Dedifferentiated amniotic fluid mesenchymal stem cell (primary cell): Measurements from ENCODE around the gene CDH4.
"Not testable (repeated sequence)": the region's sequence is repeated elsewhere in the genome, so short reads cannot be mapped to it uniquely, and the experiment has no call there.

Experiments used
- DNase-seq: peaks from one replicate; pipeline ENCODE4 v3.0.0-alpha.2; 2016; ENCODE audit errors: extremely low spot score

Gene CDH4

DNA sequence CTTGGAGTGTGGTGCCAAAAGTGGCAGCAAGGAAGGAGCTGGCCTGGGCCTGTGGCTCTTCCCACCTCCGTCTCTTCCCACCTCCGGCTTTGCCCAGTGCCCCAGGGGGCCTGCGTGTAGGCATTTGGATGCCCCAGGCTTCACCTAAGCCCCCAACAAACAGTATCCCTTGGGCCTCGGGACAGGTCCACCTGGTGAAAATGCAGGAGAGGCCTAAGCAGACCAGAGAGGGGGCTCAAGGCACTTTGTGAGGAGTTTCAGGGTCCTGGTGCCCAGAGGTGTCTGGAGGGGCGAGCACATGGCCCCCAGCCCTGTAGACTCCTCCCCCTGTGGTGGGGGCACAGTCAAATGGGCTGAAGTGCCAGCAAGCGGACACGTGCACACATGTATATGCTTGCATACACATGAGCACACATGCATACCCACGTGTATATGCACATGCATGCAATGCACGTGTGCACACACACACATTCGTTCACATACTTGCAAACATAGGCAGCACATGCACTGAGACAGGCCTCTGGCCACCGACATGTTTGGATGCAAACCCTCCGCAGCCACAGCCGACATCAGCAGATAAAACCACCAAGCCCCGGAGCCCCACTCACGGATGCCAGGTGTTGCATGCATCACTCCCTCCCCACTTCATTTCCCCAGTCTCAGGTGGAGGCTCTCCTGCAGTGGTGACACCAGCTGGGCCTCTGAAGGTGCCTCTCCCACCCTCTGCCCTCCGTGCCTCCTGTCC lies 689.1 kb downstream of the CDH4 start:
- no peak for DNase-seq

DNA sequence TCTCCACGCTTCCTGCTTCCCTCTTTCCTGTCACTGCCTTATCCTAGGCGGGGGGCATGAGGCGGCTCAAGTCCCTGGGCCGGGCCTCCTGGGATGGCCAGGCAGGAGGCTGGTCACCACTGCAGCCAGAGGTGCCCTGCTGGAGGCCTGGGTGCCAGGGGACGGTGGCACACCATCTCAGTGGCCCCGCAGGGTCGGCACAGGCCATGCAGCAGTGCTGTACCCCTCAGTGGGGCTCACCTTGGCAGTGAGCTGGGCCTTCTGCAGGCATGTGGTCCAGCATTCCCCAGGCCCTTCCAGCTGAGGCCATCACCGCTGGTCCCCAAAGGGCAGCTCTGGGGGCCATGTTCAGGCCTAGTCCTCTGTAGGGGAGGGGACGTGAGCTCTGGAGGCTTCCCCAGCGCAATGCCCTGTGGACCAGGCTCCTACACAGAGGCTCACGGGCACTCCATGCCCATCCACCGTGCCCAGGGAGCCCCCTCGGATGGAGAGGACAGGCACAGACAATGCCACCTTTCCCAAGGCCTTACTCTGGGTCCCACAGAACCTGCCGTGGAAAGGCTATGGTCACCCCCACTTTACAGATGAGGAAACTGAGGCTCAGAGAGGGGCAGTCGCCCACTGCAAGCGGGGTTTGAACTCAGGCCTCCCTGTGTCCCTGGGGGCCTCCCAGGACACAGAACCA lies 689.8 kb downstream of the CDH4 start:
- DNase-seq = no peak

DNA sequence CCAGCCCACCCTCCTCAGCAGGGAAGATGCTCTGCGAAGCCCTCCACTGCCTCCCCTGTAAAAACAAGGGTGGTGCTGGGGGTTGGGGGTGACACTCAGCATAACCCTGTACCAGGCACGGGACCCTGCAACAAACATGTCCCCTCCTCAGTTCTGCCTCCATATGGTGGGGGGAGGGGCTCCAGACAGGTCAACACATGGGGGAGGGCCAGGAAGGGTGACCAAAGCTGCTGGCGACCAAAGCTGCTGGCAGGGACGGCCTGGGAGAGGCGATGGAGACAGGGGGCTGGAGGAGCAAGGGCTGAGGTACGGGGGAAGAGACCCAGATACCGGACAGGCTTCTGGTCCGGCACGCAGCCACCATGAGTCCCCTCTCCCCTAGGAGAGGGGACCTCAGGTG lies 690.5 kb downstream of the CDH4 start:
- no peak for DNase-seq

DNA sequence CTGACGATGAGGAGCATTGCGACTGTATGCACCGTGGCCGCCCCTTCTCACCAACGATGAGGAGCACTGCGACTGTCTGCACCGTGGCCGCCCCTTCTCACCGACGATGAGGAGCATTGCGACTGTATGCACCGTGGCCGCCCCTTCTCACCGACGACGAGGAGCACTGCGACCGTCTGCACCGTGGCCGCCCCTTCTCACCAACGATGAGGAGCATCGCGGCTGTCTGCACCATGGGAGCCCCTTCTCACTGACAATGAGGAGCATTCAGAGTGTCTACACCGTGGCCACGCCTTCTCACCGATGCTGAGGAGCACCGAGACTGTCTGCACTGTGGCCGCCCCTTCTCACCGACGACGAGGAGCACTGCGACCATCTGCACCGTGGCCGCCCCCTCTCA lies 692.9 kb downstream of the CDH4 start:
- DNase-seq = not testable (repeated sequence)

DNA sequence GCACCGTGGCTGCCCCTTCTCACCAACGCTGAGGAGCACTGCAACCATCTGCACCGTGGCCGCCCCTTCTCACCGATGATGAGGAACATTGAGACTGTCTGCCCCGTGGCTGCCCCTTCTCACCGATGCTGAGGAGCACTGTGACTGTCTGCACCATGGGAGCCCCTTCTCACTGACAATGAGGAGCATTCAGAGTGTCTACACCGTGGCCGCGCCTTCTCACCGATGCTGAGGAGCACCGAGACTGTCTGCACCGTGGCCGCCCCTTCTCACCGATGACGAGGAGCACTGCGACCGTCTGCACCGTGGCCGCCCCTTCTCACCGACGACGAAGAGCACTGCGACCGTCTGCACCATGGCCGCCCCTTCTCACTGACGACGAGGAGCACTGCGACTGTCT lies 693.4 kb downstream of the CDH4 start:
- DNase-seq = not testable (repeated sequence)

DNA sequence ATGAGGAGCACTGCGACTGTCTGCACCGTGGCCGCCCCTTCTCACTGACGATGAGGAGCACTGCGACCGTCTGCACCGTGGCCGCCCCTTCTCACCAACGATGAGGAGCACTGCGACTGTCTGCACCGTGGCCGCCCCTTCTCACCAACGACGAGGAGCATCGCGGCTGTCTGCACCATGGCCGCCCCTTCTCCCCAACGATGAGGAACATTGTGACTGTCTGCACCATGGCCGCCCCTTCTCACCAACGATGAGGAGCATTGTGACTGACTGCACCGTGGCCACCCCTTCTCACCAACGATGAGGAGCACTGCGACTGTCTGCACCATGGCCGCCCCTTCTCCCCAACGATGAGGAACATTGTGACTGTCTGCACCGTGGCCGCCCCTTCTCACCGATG lies 696.0 kb downstream of the CDH4 start:
- not testable (repeated sequence) for DNase-seq

DNA sequence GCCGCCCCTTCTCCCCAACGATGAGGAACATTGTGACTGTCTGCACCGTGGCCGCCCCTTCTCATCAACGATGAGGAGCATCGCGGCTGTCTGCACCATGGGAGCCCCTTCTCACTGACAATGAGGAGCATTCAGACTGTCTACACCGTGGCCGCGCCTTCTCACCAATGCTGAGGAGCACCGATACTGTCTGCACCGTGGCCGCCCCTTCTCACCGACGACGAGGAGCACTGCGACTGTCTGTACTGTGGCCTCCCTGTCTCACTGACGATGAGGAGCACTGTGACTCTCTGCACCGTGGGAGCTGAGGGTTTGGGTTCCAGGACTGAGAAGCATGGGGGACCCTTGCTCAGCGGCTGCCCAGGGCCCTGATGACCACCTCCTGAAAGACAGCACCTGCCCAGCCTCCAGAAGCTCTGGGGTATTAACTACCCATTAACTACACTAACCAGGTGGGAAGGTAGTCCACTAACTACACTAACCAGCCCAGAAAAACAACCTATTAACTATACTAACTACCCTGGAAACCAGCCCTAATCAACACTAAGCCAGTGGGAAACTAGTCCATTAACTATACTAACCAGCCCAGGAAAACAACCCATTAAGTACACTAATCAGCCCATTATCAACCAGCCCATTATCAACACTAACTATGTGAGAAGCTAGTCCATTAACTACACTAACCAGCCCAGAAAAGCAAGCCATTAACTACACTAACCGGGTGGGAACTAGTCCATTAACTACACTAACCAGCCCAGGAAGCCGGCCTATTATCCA lies 696.7 kb downstream of the CDH4 start:
- no peak for DNase-seq

DNA sequence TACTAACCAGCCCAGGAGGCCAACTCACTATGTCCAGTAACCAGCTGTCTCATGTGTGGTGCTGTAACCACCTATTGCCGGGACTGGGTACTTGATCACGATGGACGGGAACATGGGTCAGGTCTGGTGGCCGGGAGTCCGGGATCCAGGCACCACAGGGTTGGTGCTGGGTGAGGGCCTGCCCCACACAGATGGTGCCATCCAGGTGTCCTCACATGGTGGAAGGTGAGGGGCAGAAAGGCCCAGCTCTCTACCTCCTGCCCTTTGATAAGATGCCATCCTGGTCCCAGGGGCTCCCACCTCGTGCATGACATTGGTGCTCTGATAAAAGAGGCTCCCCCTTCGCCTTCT lies 697.3 kb downstream of the CDH4 start:
- no peak for DNase-seq

DNA sequence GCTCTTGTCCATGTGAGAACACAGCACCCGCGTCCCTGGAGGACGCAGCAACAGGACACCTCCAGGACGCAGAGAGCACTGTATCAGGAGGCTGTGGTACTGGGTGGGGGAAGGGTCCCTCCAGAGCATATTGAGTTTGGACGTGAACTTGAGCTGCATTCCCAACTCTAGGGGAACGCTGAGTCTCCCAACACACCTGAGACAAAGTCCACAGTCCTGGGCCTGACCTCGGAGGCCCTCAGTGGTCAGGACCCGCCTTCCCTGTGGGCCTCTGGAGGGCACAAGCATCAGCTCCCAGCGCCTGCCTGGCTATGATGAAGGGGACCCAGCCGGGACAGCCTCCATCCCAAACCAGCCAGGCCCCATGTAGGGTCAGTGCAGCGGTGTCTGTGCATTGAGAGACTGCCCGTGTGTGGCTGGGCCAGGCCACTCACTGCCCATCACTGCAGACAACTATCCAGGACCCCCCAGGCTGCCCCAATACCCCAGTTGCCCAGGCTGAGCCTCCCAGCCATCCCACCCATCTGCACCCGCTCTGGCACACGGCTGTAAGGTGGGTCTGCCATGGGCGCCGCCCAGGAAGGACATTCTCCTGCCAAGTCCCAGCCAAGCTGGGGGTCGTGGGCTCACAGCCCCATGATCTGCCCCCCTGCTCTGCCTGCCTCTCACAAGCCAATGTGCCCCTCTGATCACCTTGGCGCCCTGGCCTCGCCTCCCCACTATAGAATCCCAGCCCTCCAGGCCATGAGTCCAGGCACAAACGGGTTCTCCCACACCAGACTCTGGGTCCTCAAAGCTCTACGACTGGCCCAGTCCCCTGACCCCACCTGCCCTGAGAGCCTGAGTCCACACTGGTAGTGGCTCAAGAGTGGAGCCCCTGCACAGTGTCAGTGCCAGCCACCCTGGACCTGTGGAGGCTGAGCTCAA lies 697.9 kb downstream of the CDH4 start:
- DNase-seq = no peak

DNA sequence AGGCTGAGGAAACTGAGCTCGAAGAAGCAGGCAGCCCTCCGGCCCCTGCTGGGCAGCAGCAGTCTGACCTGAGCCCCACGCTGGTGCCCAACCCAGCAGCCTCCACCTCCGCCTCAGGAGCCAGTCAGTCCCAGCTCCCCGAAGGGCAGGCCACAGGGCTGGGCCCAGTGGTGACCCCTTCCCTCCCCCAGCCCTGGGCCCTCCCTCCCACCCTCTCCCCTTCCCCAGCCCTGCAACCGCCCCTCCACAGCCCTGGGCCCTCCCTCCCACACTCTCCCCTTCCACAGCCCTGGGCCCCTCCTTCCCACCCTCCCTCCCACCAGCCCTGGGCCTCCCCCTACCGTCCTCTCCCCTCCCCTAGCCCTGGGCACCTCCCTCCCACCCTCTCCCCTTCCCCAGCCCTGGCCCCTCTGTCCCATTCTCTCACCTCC lies 698.6 kb downstream of the CDH4 start:
- DNase-seq = no peak

DNA sequence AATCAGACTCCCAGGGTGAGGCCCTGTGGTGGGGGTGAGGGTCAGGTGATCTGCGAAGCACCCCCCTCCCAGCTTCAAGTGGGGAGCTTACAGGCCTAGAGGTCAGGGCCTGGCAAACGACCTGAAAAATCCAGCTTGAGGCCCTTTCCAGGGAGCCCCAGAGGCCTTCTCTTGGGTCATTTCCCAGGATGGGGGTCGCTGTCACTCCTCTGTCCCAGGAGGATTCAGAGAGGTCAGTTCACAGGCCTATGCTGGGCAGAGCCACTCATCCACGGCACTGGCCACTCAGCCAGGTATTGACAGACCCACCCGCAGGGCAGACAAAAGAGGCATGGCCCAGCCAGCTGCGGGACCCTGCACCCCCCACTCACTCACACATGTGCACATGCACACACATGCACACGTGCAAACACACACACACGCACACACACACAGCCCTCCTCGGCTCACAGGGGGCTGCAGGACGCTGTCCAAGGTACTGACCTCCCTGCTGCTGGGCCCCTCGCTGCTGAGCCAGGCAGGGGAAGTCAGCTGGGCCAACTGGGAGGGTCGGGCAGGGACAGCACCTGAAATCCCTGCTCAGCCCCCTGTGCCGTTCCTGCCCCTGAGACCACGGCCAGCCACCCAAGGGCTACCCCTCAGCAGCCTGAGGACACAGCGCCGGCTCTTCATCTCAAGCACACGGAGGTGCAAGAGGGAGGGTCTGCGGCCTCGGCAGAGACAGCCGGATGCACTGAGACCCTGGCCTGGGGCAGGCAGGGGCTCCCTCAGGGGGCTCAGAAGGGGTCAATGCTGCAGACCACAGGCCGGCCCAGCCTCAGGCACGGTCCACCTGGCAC lies 699.9 kb downstream of the CDH4 start:
- no peak for DNase-seq

DNA sequence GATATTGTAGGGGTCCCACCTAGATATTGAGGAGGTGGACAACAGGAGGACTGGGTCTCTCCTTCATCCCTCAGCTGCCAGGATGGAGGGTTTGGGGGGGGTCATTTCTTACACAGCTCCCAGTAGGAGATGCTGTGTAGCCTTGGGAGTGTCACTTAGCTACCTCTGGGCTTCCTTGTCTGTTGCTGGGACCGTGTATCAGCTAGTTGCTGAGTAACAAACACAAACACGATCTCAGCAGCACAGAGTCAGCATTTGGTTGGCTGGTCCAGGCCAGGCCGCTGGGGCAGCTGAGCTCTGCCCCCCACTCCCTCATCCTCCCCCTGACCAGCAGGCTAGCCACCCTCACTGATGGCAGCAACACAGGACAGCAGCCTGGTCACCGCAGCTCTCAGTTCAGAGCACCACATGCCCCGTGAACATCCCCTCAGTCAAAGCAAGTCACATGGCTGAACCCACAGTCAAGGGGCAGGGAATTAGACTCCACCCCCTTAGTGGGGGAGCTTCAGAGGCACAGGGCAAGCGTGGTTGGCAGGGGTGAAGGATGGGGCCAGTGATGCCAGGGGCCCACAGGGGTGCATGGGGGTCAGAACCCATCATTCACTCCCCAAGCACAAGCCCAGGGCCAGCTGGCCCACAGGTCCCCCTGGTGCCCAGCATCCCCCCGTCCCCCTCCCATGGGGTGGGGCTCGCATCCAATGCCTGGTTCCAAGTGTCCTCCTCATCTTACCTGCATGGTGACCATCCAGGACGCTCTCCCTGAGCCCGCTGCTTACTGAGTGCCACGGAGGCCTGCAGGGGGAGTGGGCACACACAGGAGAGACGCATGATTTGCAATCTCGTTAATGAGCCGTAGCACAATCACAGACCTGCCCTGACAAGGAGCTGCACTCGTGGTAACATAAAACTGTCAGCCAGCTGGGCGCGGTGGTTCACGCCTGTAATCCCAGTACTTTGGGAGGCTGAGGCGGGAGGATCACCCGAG lies 701.3 kb downstream of the CDH4 start:
- no peak for DNase-seq

DNA sequence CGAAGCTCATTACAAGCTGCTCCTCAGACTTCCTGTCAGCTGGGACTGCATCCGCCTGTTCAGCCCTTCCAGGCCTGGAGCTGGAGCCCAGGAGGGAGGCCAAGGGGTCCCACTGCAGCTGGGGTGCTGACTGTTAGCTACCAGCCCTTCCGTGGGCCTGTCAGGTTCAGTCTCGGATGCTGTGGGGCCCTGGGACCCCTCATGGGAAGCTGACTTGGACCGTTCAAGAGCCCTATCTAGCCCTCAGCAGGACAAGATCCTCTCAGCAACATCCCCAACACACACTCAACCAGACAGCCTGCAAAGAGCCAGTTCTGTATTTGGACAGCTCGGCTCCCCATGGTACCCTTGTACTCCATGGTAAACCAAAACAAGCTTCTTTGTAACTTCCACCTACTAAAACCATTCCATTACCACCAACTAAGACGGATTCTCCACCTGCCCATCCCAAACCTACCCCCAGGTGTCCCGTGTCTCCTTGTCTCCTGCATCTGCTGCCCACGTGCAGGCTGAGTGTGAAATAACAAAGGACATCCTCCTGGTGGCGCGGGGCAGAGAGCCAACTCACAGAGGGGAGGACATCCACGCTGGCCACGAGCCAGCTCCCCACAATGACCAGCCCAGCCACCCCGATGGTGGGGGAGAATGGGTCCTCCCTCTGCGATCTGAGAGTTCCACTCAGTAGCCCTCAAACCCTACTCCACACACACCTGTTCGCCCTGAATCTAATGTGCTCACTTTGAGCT lies 702.4 kb downstream of the CDH4 start:
- no peak for DNase-seq

DNA sequence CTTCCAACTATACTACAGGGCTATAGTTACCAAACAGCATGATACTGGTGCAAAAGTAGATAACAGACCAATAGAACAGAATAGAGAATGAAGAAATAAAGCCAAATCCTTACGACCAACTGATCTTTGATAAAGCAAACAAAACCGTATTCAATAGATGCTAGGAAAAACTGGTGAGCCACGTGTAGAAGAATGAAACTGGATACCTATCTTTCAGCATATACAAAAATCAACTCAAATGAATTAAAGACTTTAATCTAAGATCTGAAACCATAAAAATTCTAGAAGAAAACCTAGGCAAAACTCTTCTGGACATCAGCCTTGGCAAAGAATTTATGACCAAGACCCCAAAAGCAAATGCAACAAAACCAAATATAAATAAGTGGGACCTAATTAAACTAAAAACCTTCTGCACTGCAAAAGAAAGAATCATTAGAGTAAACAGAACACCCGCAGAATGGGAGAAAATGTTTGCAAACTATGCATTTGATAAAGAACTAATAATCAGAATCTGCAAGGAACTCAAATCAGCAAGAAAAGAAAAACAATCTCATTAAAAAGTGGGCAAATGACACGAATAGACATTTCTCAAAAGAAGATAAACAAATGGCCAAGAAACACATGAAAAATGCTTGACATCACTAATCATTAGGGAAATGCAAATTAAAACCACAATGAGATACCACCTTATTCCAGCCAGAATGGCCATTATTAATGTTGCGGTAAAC lies 703.8 kb downstream of the CDH4 start:
- DNase-seq = no peak

DNA sequence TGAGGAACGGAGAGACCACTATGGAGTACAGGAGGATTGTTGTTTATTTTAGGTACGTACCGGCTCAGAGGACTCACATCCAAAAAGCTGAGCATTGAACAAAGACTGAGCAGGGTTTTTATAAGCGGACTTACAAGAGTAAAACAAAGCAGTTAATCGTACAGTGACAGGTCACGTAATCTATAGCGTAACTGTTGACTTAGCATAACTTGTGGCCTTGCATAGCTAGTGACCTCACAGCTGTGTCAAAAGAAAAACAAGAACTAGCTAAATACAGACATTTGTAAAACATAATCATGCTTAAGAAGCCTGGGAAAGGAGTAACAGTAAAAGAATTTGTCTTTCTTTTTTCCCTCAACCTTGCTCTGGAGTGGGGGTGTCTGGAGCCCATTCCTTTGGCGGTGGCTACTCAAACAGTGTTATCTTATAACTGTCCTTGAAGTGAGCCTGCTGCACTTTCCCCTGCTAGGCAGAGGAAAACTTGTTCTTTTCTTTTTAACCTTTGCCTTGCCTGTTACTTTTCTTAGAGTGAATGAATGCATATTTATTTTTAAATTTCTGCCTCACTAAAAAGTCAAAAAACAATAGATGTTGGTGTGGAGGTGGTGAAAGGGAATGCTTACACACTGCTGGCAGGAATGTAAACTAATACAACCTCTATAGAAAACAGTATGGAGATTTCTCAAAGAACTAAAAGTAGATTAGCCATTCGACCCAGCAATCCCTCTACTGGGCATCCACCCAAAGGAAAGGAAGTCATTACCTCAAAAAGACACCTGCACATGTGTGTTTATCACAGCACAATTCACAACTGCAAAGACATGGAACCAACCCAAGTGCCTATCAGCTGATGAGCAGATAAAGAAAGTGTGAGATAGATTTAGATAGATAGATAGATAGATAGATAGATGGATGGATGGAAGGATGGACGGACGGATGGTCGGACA lies 704.6 kb downstream of the CDH4 start:
- DNase-seq = no peak

DNA sequence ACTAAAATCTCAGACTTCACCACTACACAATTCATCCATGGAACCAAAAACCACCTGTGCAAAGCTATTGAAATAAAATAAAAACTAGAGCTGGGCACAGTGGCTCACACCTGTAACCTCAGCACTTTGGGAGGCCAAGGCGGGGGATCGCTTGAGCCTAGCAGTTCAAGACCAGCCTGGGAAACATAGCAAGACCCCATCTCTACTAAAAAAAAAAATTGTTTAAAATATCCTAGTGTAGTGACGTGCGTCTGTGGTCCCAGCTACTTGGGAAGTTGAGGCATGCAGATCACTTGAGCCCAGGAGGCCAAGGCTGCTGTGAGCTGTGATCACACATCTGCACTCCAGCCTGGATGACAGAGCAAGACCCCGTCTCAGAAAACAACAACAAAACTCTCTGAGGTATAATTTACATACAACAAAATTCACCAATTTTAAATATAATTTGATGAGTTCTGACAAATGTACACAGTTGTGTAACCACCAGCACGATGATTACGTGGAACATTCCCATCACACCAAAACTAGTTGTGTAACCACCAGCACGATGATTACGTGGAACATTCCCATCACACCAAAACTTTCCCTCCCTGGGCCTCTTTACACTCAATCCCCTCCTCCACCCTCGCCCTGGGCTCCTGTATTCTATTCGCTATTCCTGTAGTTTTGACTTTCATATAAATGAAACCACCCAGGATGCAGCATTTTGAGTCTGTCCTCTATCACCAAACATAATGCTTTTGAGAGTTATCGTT lies 706.1 kb downstream of the CDH4 start:
- DNase-seq = no peak
